Measurements from ENCODE around the gene STPG4. TPM values are rescaled to one million over a fixed set of nuclear protein-coding genes. Genes with fewer than 3 reads are reported as not detected.

The STPG4 gene
- total RNA-seq, 1 experiment from 2014 or later, result 10.6 TPM

- TF ChIP-seq POLR2AphosphoS5 (IDR thresholded peaks at IDR 0.05; ENCODE audit: low read depth, low read length) (no peak), EZH2 (IDR thresholded peaks at IDR 0.05) (no peak), ZFX (IDR thresholded peaks at IDR 0.05) (no peak)
Measured at GRCh38 chr2:47150175-47150574, 4.9 kb downstream of the STPG4 start (continued).

- BruUV-seq (replicated peaks), result no TSS peak
- TF ChIP-seq RAD21 (IDR thresholded peaks at IDR 0.05; ENCODE audit: low read depth), result no peak
- no peak for TF ChIP-seq ELF1 (IDR thresholded peaks at IDR 0.05; ENCODE audit: borderline replicate concordance, low read depth)
- no peak for TF ChIP-seq ZFX (IDR thresholded peaks at IDR 0.05)
- no peak for TF ChIP-seq EZH2 (IDR thresholded peaks at IDR 0.05)
- no peak for TF ChIP-seq CEBPB (IDR thresholded peaks at IDR 0.05; ENCODE audit: low read depth)
- no peak for TF ChIP-seq EZH2phosphoT487 (IDR thresholded peaks at IDR 0.05; ENCODE audit: borderline replicate concordance)
- no peak for TF ChIP-seq POLR2AphosphoS5 (IDR thresholded peaks at IDR 0.05; ENCODE audit: low read depth, low read length)
- TF ChIP-seq, protein P1, sequence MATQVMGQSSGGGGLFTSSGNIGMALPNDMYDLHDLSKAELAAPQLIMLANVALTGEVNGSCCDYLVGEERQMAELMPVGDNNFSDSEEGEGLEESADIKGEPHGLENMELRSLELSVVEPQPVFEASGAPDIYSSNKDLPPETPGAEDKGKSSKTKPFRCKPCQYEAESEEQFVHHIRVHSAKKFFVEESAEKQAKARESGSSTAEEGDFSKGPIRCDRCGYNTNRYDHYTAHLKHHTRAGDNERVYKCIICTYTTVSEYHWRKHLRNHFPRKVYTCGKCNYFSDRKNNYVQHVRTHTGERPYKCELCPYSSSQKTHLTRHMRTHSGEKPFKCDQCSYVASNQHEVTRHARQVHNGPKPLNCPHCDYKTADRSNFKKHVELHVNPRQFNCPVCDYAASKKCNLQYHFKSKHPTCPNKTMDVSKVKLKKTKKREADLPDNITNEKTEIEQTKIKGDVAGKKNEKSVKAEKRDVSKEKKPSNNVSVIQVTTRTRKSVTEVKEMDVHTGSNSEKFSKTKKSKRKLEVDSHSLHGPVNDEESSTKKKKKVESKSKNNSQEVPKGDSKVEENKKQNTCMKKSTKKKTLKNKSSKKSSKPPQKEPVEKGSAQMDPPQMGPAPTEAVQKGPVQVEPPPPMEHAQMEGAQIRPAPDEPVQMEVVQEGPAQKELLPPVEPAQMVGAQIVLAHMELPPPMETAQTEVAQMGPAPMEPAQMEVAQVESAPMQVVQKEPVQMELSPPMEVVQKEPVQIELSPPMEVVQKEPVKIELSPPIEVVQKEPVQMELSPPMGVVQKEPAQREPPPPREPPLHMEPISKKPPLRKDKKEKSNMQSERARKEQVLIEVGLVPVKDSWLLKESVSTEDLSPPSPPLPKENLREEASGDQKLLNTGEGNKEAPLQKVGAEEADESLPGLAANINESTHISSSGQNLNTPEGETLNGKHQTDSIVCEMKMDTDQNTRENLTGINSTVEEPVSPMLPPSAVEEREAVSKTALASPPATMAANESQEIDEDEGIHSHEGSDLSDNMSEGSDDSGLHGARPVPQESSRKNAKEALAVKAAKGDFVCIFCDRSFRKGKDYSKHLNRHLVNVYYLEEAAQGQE (IDR thresholded peaks at IDR 0.05; ENCODE audit: low read depth), result no peak
- TF ChIP-seq, protein P2, sequence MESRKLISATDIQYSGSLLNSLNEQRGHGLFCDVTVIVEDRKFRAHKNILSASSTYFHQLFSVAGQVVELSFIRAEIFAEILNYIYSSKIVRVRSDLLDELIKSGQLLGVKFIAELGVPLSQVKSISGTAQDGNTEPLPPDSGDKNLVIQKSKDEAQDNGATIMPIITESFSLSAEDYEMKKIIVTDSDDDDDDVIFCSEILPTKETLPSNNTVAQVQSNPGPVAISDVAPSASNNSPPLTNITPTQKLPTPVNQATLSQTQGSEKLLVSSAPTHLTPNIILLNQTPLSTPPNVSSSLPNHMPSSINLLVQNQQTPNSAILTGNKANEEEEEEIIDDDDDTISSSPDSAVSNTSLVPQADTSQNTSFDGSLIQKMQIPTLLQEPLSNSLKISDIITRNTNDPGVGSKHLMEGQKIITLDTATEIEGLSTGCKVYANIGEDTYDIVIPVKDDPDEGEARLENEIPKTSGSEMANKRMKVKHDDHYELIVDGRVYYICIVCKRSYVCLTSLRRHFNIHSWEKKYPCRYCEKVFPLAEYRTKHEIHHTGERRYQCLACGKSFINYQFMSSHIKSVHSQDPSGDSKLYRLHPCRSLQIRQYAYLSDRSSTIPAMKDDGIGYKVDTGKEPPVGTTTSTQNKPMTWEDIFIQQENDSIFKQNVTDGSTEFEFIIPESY (IDR thresholded peaks at IDR 0.05; ENCODE audit: extremely low read depth, insufficient replicate concordance, low read length), result no peak
- TF ChIP-seq POLR2A (IDR thresholded peaks at IDR 0.05; ENCODE audit: borderline replicate concordance, extremely low read depth, insufficient read depth, insufficient read length), result no peak
- TF ChIP-seq CTCF (IDR thresholded peaks at IDR 0.05 in 2 of 3, conservative IDR thresholded peaks at IDR 0.05 in 1 of 3; ENCODE audit: borderline replicate concordance in 1 of 3, insufficient read depth in 1 of 3, low read depth in 2 of 3, low read length in 2 of 3), result no peak
- TF ChIP-seq YY1 (IDR thresholded peaks at IDR 0.05; ENCODE audit: extremely low read depth, insufficient replicate concordance, low read depth, low read length), result no peak
- TF ChIP-seq SRF (IDR thresholded peaks at IDR 0.05; ENCODE audit: low read depth), result no peak
- TF ChIP-seq ZNF274 (IDR thresholded peaks at IDR 0.05; ENCODE audit: low read depth, low read length), result no peak
- TF ChIP-seq, protein P3, sequence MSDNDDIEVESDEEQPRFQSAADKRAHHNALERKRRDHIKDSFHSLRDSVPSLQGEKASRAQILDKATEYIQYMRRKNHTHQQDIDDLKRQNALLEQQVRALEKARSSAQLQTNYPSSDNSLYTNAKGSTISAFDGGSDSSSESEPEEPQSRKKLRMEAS (IDR thresholded peaks at IDR 0.05), result no peak
- no peak for TF ChIP-seq SIN3A (IDR thresholded peaks at IDR 0.05; ENCODE audit: low read depth)
- no peak for TF ChIP-seq EGR1 (IDR thresholded peaks at IDR 0.05; ENCODE audit: low read depth)
- Histone ChIP-seq H3K79me2 (ENCODE audit: insufficient read depth, low read length) (no peaks in the 10 kb centered on the region), H4K20me1 (ENCODE audit: insufficient read depth) (no peaks in the 10 kb centered on the region), H3K4me2 (ENCODE audit: low read length) (no peak overlapping the region), H3K27ac (ENCODE audit: low read depth, low read length) (no peak overlapping the region), H3K27me3 (ENCODE audit: insufficient read depth, low read length) (no peaks in the 10 kb centered on the region), H3K36me3 (ENCODE audit: control insufficient read depth in 1 of 2, insufficient read depth in 2 of 2, low read length in 2 of 2) (peaks cover 0 to 4% of the 10 kb centered on the region in 2 experiments; a peak in 1 of 4 replicates), H3K9me2 (ENCODE audit: insufficient read depth) (no peaks in the 10 kb centered on the region), H3K4me1 (ENCODE audit: control insufficient read depth in 1 of 2, insufficient read depth in 2 of 2, low read length in 2 of 2) (peaks cover 0 to 11% of the 10 kb centered on the region in 2 experiments; a peak in 1 of 4 replicates), H3K9me3 (ENCODE audit: control insufficient read depth in 1 of 2, insufficient read depth in 1 of 2, low read depth in 1 of 2, low read length in 2 of 2) (no peaks in the 10 kb centered on the region), H2AFZ (ENCODE audit: low read depth, low read length, poor library complexity, severe bottlenecking) (no peak overlapping the region), H3K4me3 (replicated peaks in 1 of 2; ENCODE audit: low read depth in 1 of 2, low read length in 2 of 2) (no peak overlapping the region), H3K9ac (ENCODE audit: low read length) (no peak overlapping the region)
- ATAC-seq (no peak), DNase-seq (ENCODE audit: low read depth, low spot score) (no peak)
- intact Hi-C loops (cut with micrococcal nuclease), result no loop called here
- ChIA-PET RAD21 (ENCODE audit: low non-redundant PET in 1 of 2, low total read pairs in 2 of 2, uncharacterized antibody in 2 of 2, unreplicated experiment in 2 of 2) (no interaction called here), CTCF (no interaction called here), POLR2A (no interaction called here)
Measured at GRCh38 chr2:47147021-47147420, 8.1 kb downstream of the STPG4 start.
